SK-N-MC (cell line): ENCODE results near the gene METTL4.

Experiments
- EZH2 ChIP-seq: fragments of 200-600 bp; sonication (generic); IDR thresholded peaks from one replicate; pipeline ENCODE4 v1.6.1; 2017; ENCODE audit warnings: antibody characterized with exemption
- POLR2AphosphoS5 ChIP-seq: IDR thresholded peaks from 2 replicates; pipeline ENCODE4 v1.6.1; 2012; ENCODE audit warnings: mild to moderate bottlenecking, low read depth, low read length, borderline replicate concordance

DNA sequence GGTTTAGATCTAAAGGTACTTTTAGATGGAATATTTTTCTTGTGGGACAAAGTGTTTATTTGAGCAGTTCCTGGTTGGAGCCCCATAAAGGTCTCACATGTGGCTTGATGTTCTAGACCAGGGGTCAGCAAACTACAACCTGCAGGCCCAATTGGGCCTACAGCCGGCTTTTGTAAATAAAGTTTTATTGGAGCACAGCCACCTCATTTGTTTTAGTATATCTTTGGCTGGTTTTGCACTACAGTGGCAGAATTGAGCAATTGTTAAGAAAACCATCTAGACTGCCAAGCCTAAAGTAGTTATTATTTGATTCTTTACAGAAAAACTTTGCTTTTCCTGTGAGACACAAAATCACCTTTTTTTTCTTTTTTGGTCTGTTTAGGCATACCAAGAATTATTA is 41.7 kb upstream of the METTL4 start:
- TF ChIP-seq EZH2 (no peak), POLR2AphosphoS5 (no peak)
